T-helper 17 cell (primary cell): ENCODE measurements around the gene CELA3B. TPM values are rescaled to one million over a fixed set of nuclear protein-coding genes. Genes with fewer than 3 reads are reported as not detected.
"Not testable (repeated sequence)": the region's sequence is repeated elsewhere in the genome, so short reads cannot be mapped to it uniquely, and the experiment has no call there.

Experiments used
- ATAC-seq: fragments of 150-1000 bp; cut with Tn5 transposase; 2 replicates; pipeline ENCODE4 v1.10.0; 2021; ENCODE audit warnings: mild to moderate bottlenecking, moderate library complexity
- DNase-seq, 3 donors: peaks; one replicate each; pipeline versions ENCODE4 v3.0.0 to v3.0.0-alpha.2; 2020 to 2021
- H3K9me3 ChIP-seq: one replicate; pipeline ENCODE4 v1.7.0; 2013; ENCODE audit warnings: low read length, mild to moderate bottlenecking; ENCODE audit not compliant: control insufficient read depth, poor library complexity, severe bottlenecking
- H3K27ac Mint-ChIP-seq: one replicate; pipeline ENCODE4 v1.8.0; 2022; ENCODE audit warnings: mild to moderate bottlenecking, moderate library complexity, mixed read lengths
- H3K27me3 Mint-ChIP-seq: one replicate; pipeline ENCODE4 v1.8.0; 2022; ENCODE audit warnings: mixed read lengths
- H3K36me3 Mint-ChIP-seq: one replicate; pipeline ENCODE4 v1.8.0; 2022; ENCODE audit warnings: low read depth, mixed read lengths
- H3K4me1 Mint-ChIP-seq: one replicate; pipeline ENCODE4 v1.8.0; 2022; ENCODE audit warnings: mild to moderate bottlenecking, mixed read lengths
- H3K4me3 Mint-ChIP-seq: one replicate; pipeline ENCODE4 v1.8.0; 2022; ENCODE audit warnings: mild to moderate bottlenecking, moderate library complexity, mixed read lengths
- total RNA-seq, 4 donors: library from RNA in 2 of 4; stranded (reverse) in 2 of 4; gene quantifications; one replicate each; pipeline ENCODE4 v1.2.3 and lab custom pipeline; 2022 to 2026

CELA3B gene
- total RNA-seq, 2 donors from 2014 or later, result not detected

- H3K9me3 ChIP-seq, result no peaks in the 10 kb centered on the region
- no peak overlapping the region for H3K27ac Mint-ChIP-seq
- H3K4me3 Mint-ChIP-seq, result peak overlapping the region; percentile 99
- peaks cover 14% of the 10 kb centered on the region for H3K4me1 Mint-ChIP-seq
- ATAC-seq (peak; percentile 93), DNase-seq (peak; percentile 47 to 57 (median 53))
- peaks cover 16% of the 10 kb centered on the region for H3K27me3 Mint-ChIP-seq
- peaks cover 4% of the 10 kb centered on the region for H3K36me3 Mint-ChIP-seq
These were observed 39.3 kb upstream of the CELA3B start for GRCh38 chr1:21937372-21938121.

DNA sequence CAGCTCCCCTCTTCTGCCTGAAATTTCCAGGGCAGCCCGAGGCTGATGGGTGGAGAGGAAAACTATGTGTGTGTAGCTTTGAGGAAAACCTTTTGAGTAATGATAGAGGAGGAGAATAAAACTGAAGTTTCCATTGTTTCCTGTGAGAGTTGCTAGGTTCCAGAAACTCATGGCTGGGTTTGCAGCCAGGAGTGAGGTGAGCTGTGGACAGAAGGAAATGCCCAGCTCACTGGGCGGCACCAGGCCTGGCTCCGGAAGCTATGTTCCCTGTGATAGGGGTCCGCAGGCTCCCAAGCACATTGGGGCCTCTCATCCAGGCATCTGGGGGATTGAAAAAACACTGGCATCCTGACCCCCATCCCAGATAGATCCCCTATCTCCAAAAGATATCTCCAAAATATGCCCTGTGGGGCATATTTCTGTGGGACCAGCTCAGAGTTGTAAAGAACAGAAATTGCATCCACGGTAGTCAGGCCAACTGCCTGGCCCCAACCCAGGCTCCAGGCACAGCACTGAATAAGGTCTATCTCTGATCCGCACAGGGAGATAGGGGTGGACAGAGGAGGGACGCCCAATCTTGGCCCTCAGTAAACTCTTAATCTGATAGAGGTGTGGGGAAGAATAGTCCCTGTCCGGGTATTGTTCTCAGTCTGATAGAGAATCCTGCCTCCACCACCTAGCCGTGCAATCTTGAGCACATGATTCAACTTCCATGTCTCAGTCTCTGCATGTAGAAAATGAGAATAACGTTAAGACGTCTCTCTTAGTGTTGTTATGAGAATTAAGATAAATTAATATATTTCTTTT lies 37.9 kb upstream of the CELA3B start:
- peaks cover 16% of the 10 kb centered on the region for H3K27me3 Mint-ChIP-seq

DNA sequence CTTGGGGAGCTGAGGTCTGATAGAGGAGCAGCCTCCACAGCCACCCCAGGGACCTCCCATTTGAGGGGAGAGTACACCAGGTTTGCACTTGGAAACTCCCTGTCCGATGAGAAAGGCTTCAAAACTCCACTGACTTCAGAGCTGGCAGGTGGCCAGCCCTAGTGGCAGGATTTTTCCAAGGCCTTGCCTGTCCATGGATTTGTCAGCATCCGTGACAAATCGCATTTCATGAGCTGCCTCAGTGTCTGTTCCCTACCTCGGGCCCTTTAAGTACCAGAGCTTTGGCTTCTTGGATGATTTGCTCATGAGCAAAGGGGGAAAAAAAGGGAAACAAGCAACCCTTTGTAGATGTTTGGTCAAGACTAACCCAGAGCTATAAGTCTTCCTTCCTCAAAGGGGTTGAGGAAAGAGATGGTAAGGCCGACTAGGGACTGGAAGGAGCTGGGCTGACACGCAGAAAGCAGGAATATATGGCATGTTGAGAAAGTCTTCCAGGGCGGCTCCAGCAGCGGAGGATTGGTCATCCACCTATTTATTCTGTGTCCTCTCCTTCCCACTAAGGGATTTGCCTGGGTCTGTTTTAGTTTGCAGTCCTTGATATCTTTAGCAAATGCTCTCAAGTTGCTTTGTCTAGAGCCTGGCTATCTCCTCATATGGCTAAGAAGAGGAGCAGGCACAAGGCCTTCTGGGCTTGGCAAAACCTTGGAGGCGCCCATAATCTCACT lies 37.0 kb upstream of the CELA3B start:
- no peaks in the 10 kb centered on the region for H3K9me3 ChIP-seq
- Mint-ChIP-seq H3K4me1 (peaks cover 10% of the 10 kb centered on the region), H3K4me3 (no peak overlapping the region), H3K27ac (no peak overlapping the region), H3K27me3 (peaks cover 16% of the 10 kb centered on the region), H3K36me3 (peaks cover 4% of the 10 kb centered on the region)
- DNase-seq, result no peak
- no peak for ATAC-seq

More for the DNA sequence above, 37.9 kb upstream of the CELA3B start:
- Mint-ChIP-seq H3K4me1 (peaks cover 13% of the 10 kb centered on the region), H3K27ac (no peak overlapping the region), H3K36me3 (peaks cover 4% of the 10 kb centered on the region), H3K4me3 (peak overlapping the region; percentile 99)
- no peak for DNase-seq
- H3K9me3 ChIP-seq, result no peaks in the 10 kb centered on the region
- ATAC-seq, result no peak

DNA sequence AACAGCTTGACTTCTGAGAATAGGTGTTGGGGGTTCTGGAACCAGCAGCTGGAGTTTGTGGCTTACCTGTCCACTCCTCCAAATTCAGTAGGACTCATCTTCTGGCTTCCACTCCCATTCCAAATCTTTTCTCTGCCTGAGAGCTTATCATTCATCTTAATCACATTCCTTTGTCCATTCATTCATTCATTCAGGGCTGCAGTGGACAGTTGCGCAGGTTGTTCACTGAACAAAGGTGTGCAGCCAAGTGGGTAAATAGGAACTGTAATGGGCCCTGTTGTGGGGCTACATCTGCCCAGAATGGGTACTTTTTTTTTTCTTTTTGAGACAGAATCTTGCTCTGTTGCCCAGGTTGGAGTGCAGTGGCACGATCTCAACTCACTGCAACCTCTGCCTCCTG lies 36.3 kb upstream of the CELA3B start:
- H3K9me3 ChIP-seq, result no peaks in the 10 kb centered on the region
- H3K4me1 Mint-ChIP-seq, result peaks cover 10% of the 10 kb centered on the region
- ATAC-seq, result no peak
- H3K36me3 Mint-ChIP-seq, result peaks cover 4% of the 10 kb centered on the region
- DNase-seq, result no peak
- H3K27me3 Mint-ChIP-seq, result peaks cover 14% of the 10 kb centered on the region
- no peak overlapping the region for H3K4me3 Mint-ChIP-seq
- no peak overlapping the region for H3K27ac Mint-ChIP-seq

DNA sequence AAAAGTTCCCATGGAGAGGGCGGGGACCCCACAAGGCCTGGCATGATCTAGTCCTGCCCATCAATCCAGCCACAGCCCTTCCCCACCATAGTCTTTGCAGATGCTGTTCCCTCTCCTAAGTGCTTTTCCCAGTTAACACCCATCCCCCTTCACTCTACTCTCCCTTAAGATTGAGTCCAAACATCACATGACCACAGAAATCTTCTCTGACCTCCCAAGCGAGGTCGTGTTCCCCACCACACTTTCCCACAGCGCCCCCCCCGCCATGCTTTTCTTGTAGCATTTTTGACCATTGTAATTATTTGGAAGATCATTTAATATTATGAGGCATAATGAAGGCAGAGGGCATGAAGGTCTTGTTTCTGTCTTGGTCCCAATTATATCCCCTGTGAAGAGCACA lies 35.5 kb upstream of the CELA3B start:
- Mint-ChIP-seq H3K27me3 (peaks cover 11% of the 10 kb centered on the region), H3K27ac (no peak overlapping the region), H3K4me3 (no peak overlapping the region), H3K36me3 (peaks cover 4% of the 10 kb centered on the region), H3K4me1 (peaks cover 10% of the 10 kb centered on the region)
- DNase-seq (no peak), ATAC-seq (no peak)
- no peaks in the 10 kb centered on the region for H3K9me3 ChIP-seq

DNA sequence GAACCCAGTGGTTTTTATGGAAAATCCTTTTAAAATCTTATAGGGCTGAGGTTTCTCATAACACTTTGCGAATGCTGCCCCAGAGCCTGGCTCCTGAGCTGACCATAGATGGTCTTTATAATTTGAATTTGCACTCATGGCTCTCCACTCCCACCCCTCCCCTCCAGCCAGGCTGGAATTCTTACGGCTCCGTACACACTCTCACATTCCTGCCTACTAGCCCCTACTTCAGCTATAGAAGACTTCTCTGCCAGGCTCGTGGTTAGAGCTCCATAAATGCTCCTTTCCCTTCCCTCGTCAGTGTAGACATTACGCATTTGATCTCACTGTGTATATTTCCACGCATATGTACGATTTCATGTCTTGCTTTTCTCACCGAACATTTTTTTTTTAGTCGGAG lies 34.4 kb upstream of the CELA3B start:
- H3K9me3 ChIP-seq, result no peaks in the 10 kb centered on the region
- H3K4me3 Mint-ChIP-seq, result no peak overlapping the region
- no peak for ATAC-seq
- peaks cover 4% of the 10 kb centered on the region for H3K36me3 Mint-ChIP-seq
- peaks cover 10% of the 10 kb centered on the region for H3K4me1 Mint-ChIP-seq
- peaks cover 11% of the 10 kb centered on the region for H3K27me3 Mint-ChIP-seq
- no peak for DNase-seq
- peak overlapping the region; percentile 51 for H3K27ac Mint-ChIP-seq

DNA sequence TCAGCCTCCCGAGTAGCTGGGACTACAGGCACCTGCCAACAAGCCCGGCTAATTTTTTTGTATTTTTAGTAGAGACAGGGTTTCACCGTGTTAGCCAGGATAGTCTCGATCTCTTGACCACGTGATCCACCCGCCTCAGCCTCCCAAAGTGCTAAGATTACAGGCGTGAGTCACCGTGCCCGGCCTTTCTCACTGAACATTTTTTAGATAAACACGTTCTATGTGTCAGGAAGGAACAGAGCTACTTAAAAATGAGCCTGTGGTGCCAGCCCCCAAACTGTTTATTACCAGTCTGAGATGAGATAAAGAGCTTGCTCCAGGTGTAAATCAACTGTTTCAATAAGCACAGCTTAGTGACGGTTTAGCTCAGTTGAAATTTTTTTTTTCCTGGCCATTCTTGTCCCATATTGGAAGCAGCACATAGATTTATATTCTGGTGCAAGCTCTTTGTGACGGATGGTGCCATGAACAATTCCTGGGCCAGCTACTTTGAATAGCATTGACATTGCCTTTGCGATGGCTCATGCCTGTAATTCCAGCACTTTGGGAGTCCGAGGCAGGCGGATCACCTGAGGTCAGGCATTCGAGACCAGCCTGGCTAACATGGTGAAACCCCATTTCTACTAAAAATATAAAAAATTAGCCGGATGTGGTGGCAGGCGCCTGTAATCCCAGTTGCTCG lies 33.7 kb upstream of the CELA3B start:
- H3K9me3 ChIP-seq, H3K27me3 Mint-ChIP-seq, H3K36me3 Mint-ChIP-seq, DNase-seq, H3K4me3 Mint-ChIP-seq, H3K4me1 Mint-ChIP-seq, ATAC-seq: not testable (repeated sequence)
- peak overlapping the region; percentile 51 for H3K27ac Mint-ChIP-seq

DNA sequence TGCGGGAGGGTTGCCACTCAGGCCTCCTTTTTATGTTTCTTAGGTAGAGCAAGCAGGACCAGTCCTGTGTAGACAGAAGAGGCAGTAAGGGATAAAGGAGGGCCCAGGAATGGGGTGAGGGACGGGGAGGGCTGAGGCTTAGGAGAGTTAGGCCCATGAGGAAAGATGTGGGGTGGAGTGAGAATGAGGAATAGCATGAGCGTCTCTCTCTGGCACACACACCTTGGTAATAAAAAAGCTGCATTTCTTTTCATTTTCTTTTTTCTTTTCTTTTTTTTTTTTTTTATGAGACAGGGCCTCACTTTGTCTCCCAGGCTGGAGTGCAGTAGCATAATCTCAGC lies 32.1 kb upstream of the CELA3B start:
- Mint-ChIP-seq H3K4me3 (no peak overlapping the region), H3K27ac (no peak overlapping the region), H3K4me1 (no peaks in the 10 kb centered on the region), H3K27me3 (no peaks in the 10 kb centered on the region), H3K36me3 (no peaks in the 10 kb centered on the region)
- DNase-seq (no peak), ATAC-seq (no peak)
- H3K9me3 ChIP-seq, result no peaks in the 10 kb centered on the region

DNA sequence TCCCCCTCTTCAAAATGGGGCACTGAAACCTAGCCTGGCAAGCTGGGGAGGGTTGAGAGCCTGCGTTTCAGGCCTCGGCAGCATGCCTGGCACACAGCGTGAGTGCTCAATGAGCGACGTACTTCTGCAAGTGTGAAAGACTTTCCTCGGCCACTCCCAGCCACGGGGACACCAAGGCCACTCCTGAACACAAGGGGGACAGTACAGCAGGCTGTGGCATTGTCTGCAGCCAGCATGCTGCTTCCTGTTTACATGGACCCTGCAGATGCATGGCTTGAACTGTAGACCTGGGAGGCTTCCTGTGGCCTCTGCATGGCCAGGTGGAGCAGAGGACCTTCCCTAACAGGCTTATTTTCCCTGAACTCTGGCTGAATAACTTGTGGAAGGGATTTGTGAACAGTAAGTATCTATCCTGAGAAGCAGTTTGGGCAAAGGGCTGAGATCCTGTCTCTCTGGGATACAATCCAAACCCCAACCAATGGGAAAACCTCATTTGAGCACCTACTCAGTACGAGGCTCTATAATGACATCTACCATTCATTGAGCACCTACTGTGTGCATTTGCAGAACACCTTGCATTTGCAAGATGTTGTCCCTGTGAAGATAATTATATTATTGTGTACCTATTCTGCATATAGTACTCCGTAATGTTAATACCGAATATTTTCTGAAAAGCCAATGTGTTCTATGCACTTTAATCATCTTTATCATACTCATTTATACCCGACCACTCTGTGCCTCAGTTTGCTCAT lies 29.8 kb upstream of the CELA3B start:
- H3K9me3 ChIP-seq, result no peaks in the 10 kb centered on the region
- ATAC-seq, result no peak
- Mint-ChIP-seq H3K27ac (no peak overlapping the region), H3K4me3 (no peak overlapping the region), H3K4me1 (no peaks in the 10 kb centered on the region), H3K27me3 (no peaks in the 10 kb centered on the region), H3K36me3 (no peaks in the 10 kb centered on the region)
- no peak for DNase-seq

- Mint-ChIP-seq H3K27ac (no peak overlapping the region), H3K27me3 (peaks cover 6% of the 10 kb centered on the region), H3K36me3 (no peaks in the 10 kb centered on the region), H3K4me1 (no peaks in the 10 kb centered on the region), H3K4me3 (no peak overlapping the region)
- H3K9me3 ChIP-seq, result no peaks in the 10 kb centered on the region
- ATAC-seq, result no peak
- no peak for DNase-seq
These were observed 26.1 kb upstream of the CELA3B start for GRCh38 chr1:21950734-21951133.

DNA sequence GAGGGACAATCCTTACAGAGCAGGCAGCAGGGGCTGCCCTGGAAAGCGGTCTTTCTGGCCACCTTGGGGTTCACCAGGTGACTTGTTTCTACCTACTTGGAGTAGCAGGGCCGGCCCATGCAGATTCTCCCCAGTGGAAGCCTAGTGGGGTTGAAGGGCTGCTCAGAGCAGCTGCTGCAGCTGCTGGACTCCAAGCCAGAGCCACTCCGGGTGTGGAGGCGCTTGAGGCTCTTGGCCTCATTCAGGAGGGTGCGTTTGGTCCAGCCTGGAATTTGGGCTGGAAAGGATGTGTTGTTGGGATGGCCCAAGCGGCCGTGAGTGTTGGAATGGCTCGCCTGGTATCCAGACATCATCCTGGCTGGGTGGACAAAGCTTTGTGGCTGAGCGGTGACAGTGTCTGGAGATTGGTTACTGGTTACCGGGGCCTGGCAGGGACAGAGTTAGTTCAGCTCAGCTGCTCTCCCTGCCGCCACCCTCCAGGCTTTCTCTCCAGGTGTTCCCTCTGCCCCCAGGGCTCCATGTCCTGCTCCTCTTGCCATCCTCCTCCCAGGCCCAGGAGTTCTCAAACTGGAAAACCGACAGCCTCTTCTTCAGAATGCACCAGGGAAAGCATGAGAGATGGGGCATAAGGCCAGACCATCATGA lies 25.5 kb upstream of the CELA3B start:
- DNase-seq, result no peak
- no peaks in the 10 kb centered on the region for H3K9me3 ChIP-seq
- H3K4me1 Mint-ChIP-seq, result no peaks in the 10 kb centered on the region
- no peak for ATAC-seq
- no peak overlapping the region for H3K27ac Mint-ChIP-seq
- no peak overlapping the region for H3K4me3 Mint-ChIP-seq
- peaks cover 6% of the 10 kb centered on the region for H3K27me3 Mint-ChIP-seq
- H3K36me3 Mint-ChIP-seq, result no peaks in the 10 kb centered on the region
